Natural killer cell treated with Interleukin-12 subunit alpha and Interleukin-12 subunit beta and Interleukin-15 and Interleukin-18, amount 100 ng/mL, for 72 hours (primary cell): ENCODE measurements around the gene ITM2C. TPM values are rescaled to one million over a fixed set of nuclear protein-coding genes. Genes with fewer than 3 reads are reported as not detected.

ENCODE experiments used
- ATAC-seq, 2 donors: fragments of 150-1000 bp; cut with Tn5 transposase in 1 of 2; sonication (Bioruptor Pico), chemical (Tn5 transposase) in 1 of 2; 2 replicates each; pipeline ENCODE4 v1.10.0; 2021
- DNase-seq: peaks from one replicate; pipeline ENCODE4 v3.0.0; 2022; ENCODE audit warnings: low spot score
- H3K27ac Mint-ChIP-seq, 2 donors: 1 replicate in 1 of 2; 2 replicates in 1 of 2; pipeline ENCODE4 v1.8.0; 2022; ENCODE audit warnings: mixed read lengths in 2 of 2, mild to moderate bottlenecking in 1 of 2, moderate library complexity in 1 of 2
- H3K27me3 Mint-ChIP-seq, 2 donors: 1 replicate in 1 of 2; 2 replicates in 1 of 2; pipeline ENCODE4 v1.8.0; 2022; ENCODE audit warnings: mixed read lengths in 2 of 2
- H3K36me3 Mint-ChIP-seq: one replicate; pipeline ENCODE4 v1.8.0; 2022; ENCODE audit warnings: mixed read lengths
- H3K4me1 Mint-ChIP-seq, 2 donors: 1 replicate in 1 of 2; 2 replicates in 1 of 2; pipeline ENCODE4 v1.8.0; 2022; ENCODE audit warnings: low read depth in 2 of 2, mixed read lengths in 2 of 2, mild to moderate bottlenecking in 1 of 2
- H3K4me3 Mint-ChIP-seq: one replicate; pipeline ENCODE4 v1.8.0; 2022; ENCODE audit warnings: mixed read lengths
- H3K9me3 Mint-ChIP-seq: 2 replicates; pipeline ENCODE4 v1.8.0; 2022; ENCODE audit warnings: mixed read lengths
- total RNA-seq, 2 donors: library from RNA; stranded (reverse); gene quantifications; one replicate each; pipeline ENCODE4 v1.2.3, GENCODE V29; 2022

The ITM2C gene
- total RNA-seq, 2 donors from 2014 or later: 2.7 to 21.7 TPM

DNA sequence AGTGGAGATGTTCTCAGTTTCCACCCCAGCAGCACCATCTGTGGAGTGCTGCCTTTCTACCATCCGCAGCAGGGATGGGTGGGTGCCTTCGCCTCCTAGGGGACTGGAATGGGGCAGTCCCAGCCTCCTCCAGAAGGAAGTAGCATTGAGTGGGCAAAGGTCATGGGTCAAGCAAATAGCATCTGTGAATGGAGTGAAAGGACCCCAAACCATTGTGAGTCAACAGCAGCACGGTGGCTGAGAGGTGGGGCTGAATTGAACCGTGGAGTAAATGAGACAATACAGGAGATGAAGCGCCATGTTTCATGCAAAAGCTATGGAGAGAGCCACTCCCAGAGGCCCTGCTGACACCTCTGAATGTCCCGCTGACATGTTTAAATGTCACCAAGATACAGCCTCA lies 50.6 kb downstream of the ITM2C start:
- no peak for DNase-seq
- no peak for ATAC-seq
- Mint-ChIP-seq H3K4me3 (no peak overlapping the region), H3K27ac (peak overlapping the region in 1 of 2 donors; percentile 3), H3K4me1 (peaks cover 4 to 9% of the 10 kb centered on the region in 2 donors), H3K27me3 (peaks cover 42 to 75% of the 10 kb centered on the region in 2 donors), H3K9me3 (no peaks in the 10 kb centered on the region), H3K36me3 (peaks cover 4% of the 10 kb centered on the region)

DNA sequence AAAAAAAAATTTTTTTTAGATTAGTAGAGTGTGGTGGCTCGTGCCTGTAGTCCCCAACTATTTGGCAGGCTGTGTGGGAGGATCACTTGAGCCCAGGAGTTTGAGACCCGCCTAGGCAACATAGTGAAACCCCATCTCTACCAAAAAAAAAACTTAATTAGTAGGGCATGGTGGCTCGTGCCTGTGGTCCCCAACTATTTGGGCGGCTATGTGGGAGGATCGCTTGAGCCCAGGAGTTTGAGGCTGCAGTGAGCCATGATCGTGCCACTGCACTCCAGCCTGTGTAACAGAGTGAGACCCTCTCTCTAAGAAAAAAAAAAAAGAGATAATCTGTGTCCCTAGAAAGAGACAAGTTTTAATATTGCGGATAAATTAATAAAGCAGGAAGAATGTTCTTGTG lies 51.5 kb downstream of the ITM2C start:
- Mint-ChIP-seq H3K36me3 (peaks cover 4% of the 10 kb centered on the region), H3K9me3 (no peaks in the 10 kb centered on the region), H3K4me1 (peaks cover 3 to 13% of the 10 kb centered on the region in 2 donors), H3K27ac (peak overlapping the region in 1 of 2 donors; percentile 3), H3K27me3 (peaks cover 38 to 75% of the 10 kb centered on the region in 2 donors), H3K4me3 (no peak overlapping the region)
- DNase-seq (no peak), ATAC-seq (no peak)

DNA sequence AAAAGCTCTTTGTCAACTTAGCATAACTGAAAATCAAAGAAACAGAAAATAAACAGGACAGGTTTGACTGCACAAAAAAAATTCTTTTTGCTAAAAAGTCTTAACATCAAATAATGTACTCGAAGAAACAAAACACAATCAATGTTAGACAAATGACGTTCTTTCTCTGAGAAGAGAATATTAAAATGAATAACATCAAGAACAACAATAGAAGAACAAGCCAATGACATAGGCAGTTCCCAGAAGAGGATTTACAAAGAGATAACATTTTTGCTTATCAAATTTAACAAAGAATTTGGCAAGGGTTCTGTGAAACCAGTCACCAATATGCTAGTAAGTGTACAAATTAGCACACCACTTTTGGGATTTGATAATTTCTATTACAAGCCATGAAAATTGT lies 54.5 kb downstream of the ITM2C start:
- peak overlapping the region in 1 of 2 donors; percentile 10 for H3K27ac Mint-ChIP-seq
- H3K27me3 Mint-ChIP-seq: peaks cover 45 to 72% of the 10 kb centered on the region in 2 donors

DNA sequence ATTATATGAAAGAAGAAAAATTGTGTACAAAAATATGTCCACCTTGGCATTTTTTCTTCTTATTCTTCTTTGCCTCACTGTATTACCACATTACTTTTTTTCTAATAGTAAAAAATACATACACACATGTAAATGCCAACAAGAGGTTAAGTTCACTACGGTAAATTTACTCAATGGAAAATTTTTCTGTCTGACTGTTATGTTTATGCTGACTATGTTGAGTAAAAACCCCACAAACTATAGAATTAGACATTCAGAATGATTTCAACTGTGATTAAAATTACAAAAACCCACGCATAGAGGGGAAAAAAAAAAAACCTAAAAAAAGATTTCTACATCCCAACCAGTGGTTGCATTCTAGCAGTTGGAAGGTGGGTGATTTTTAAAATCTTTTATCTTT lies 54.9 kb downstream of the ITM2C start:
- no peak for ATAC-seq

More for the DNA sequence above, 54.5 kb downstream of the ITM2C start:
- no peaks in the 10 kb centered on the region for H3K9me3 Mint-ChIP-seq
- ATAC-seq (no peak), DNase-seq (no peak)
- no peaks in the 10 kb centered on the region for H3K36me3 Mint-ChIP-seq
- H3K4me3 Mint-ChIP-seq: no peak overlapping the region
- H3K4me1 Mint-ChIP-seq: peaks cover 5 to 29% of the 10 kb centered on the region in 2 donors

DNA sequence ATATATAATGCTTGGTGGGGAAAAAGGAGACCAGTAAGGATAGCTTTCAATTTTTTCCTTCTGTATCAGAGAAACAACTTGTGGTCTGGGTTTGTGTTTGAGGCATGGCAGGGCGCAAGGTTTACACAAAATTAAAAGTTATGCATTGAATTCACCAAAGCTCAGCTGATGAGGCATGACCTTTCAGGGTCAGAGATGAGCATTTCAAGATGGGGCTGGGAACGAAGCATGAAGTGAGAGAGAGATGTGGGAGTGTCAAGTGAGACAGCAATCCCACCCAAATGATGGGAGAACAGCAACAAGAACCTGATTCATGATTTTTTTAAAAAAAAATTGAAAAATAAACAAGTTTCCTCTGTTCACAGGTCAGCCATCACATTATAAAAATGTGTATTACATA lies 55.4 kb downstream of the ITM2C start:
- no peak for DNase-seq
- Mint-ChIP-seq H3K27me3 (peaks cover 40 to 65% of the 10 kb centered on the region in 2 donors), H3K4me1 (peaks cover 5 to 38% of the 10 kb centered on the region in 2 donors), H3K27ac (peak overlapping the region in 1 of 2 donors; percentile 10), H3K36me3 (no peaks in the 10 kb centered on the region), H3K9me3 (no peaks in the 10 kb centered on the region), H3K4me3 (peak overlapping the region; percentile 48)
- ATAC-seq: no peak

More for the DNA sequence above, 54.9 kb downstream of the ITM2C start:
- H3K36me3 Mint-ChIP-seq: no peaks in the 10 kb centered on the region
- no peaks in the 10 kb centered on the region for H3K9me3 Mint-ChIP-seq
- H3K4me1 Mint-ChIP-seq: peaks cover 5 to 34% of the 10 kb centered on the region in 2 donors
- H3K27me3 Mint-ChIP-seq: peaks cover 43 to 68% of the 10 kb centered on the region in 2 donors
- peak overlapping the region; percentile 48 for H3K4me3 Mint-ChIP-seq
- DNase-seq: no peak
- H3K27ac Mint-ChIP-seq: peak overlapping the region in 1 of 2 donors; percentile 10

DNA sequence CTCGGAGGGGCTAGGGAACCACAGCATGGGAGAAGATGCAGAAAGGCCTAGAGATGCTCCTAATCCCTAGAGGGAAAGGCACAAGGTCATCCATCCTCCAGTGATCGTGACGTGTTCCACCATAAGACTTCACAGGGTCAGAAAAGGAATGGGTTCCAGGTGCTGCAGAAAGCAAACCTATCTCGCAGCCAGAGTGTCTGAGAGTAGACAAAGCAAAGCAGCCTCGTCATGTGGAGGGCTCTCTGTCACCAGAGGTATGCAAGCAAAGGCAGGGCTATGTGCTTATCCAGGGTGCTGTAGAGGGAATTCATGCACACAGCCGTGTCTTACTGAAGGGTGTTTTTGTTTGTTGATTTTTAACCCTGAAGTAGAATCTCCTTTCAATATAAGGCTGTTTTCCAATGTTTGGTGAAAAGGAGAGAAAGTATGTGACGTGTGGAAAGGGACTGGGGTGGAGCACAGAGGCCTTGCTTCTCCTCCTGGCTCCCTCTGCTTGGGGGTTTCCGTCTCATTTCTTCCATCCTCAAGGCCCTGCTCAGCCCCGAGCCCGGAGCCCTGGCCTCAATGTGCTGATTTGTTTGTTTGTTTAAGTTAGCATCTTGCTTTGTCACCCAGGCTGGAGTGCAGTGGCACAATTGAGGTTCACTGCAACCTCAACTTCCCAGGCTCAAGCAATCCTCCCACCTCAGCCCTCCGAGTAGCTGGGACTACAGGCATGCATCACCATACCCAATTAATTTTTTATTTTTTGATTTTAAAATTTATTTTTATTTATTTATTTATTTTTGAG lies 57.3 kb downstream of the ITM2C start:
- no peak for ATAC-seq
- Mint-ChIP-seq H3K36me3 (no peaks in the 10 kb centered on the region), H3K27ac (peak overlapping the region in 1 of 2 donors; percentile 10), H3K27me3 (peaks cover 35 to 49% of the 10 kb centered on the region in 2 donors), H3K4me1 (peaks cover 6 to 43% of the 10 kb centered on the region in 2 donors), H3K9me3 (no peaks in the 10 kb centered on the region), H3K4me3 (peak overlapping the region; percentile 48)
- peak; percentile 22 for DNase-seq

DNA sequence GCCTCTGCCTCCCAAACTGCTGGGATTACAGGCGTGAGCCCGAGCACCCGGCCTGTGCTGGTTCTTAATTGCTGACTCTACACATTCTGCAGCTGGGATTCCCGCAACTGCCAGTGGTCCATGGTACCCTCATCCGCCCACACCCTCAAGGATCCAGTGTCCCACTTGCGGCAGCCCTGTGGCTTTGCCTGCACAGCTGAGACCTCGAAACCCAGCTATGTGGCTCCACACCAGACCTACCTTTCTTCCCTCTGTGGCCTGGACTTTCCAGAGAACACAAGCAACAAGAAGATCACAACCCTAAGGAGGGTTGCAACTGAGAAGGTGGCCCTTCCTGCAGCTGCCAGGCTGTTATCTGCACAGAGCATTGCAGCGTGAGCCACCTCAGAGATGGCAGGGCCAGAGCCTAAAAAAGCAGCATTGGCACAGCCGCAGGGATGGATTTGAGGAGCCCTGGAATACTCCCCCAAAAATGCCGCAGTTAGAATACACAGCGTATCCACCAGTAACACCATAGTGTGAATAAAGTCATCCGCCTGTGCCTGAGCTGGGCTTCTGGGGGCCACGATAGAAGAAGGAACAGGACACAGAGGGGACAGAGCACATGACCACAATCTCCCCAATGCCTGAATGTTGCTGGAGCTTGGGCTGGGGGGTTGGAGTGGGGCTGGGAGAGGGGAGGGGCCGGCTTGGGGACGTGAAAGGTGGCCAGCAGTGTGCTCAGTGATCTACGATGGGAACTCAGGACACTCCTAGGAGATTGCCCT lies 58.4 kb downstream of the ITM2C start:
- Mint-ChIP-seq H3K36me3 (no peaks in the 10 kb centered on the region), H3K27me3 (peaks cover 34 to 39% of the 10 kb centered on the region in 2 donors), H3K27ac (peak overlapping the region in 1 of 2 donors; percentile 43), H3K4me1 (peaks cover 8 to 46% of the 10 kb centered on the region in 2 donors), H3K9me3 (no peaks in the 10 kb centered on the region), H3K4me3 (peak overlapping the region; percentile 81)
- DNase-seq: no peak
- ATAC-seq: no peak

DNA sequence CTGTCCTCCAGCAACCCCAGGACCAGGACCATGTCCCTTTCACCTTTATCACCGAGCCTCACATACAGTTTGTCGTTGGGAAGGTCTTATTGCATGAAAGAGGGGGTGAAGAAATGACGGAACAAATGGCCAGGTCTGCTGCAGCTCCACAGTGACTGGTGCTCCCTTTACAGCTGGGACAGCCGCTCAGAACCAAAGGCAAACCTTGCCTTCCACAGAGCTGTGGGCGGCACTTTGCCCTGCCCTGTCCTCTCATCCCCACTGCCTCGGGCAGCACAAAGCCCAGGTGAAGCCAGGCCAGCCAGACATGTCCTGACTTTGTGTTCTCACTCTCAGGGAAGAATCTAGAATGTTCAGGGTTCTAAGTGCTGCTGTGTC lies 59.3 kb downstream of the ITM2C start:
- no peaks in the 10 kb centered on the region for H3K9me3 Mint-ChIP-seq
- no peaks in the 10 kb centered on the region for H3K36me3 Mint-ChIP-seq
- DNase-seq (no peak), ATAC-seq (peak in 1 of 2 donors; percentile 1)
- H3K27me3 Mint-ChIP-seq: peaks cover 31 to 36% of the 10 kb centered on the region in 2 donors
- H3K4me1 Mint-ChIP-seq: peaks cover 8 to 51% of the 10 kb centered on the region in 2 donors
- peak overlapping the region in 1 of 2 donors; percentile 78 for H3K27ac Mint-ChIP-seq
- peak overlapping the region; percentile 81 for H3K4me3 Mint-ChIP-seq

DNA sequence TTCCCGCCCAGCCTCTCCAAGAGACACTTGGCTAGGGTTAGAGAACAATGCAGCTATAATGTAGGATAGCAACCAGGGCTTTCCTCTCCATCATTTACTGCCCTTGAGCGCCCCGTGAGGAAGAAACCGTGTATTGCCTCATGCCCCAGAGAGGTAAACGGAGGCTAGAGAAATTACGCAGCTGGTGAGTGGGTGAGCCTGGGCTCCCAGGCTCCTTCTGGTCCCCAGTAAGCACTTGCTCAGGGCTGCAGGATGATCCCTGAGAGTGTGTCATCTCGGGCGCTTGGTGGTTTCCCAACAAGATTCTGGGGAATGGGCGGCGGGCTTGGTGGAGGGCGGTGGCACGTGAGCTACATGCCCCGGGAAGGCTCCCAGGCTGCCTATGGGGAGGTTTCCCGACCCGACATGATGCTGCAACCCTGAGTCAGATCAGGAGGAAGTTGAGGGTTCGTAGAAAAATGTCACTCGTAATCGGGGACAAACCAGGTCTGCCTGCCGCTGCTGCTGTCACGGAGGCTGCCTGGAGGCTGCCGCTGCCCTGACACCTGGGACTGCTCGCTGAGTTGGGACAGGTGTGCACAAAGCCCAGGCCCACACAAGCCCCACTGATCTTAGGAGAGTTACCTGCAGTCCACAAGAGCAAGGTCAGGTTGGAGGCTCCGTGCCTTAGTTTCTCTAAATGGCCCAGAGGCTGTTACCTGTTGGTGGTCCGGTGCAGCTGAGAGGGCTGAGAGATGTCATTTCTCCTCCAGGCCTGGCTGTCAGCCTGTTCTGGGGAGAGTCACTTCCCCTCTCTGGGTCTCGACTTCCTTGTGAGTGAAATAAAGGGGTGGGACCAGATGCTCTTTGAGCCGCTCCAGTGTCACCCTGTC lies 60.0 kb downstream of the ITM2C start, which contains the start of gene GPR55:
TSS of gene GPR55 (minus strand) at position 773 of the 872 bp plus-strand sequence. CDS start 14,280 bp downstream, outside the sequence.
- Mint-ChIP-seq H3K4me3 (peak within 1 kb of the TSS; percentile 81), H3K27ac (peak within 1 kb of the TSS in 1 of 2 donors; percentile 78), H3K27me3 (peaks cover 29 to 36% of the 10 kb centered on the region in 2 donors), H3K9me3 (no peaks in the 10 kb centered on the region), H3K4me1 (peaks cover 8 to 51% of the 10 kb centered on the region in 2 donors), H3K36me3 (no peaks in the 10 kb centered on the region)
- ATAC-seq (peak; percentile 56 to 75), DNase-seq (peak; percentile 55)

DNA sequence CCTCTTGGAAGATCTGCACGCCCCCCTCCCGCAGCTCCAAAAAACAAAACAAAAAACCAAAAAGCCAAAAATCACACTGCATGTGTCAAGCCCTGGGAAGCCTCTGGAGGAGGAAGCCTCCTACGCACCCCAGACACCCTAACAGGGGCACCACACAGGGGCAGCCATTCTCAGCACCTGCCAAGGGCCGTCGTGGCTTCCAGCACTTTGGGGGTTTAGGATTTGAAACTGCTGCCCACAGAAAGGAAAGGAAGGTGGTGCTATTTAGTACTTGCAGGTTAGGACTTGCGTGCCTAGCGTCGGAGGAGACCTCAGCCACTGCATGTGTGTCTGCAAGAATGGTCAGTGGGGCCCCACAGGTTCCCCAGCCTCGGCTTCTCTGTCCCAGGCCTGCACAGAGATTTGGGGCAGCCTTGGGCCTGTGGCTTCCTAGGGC lies 60.7 kb downstream of the ITM2C start:
- H3K4me3 Mint-ChIP-seq: peak overlapping the region; percentile 81
- H3K27me3 Mint-ChIP-seq: peaks cover 26 to 36% of the 10 kb centered on the region in 2 donors
- H3K27ac Mint-ChIP-seq: peak overlapping the region in 1 of 2 donors; percentile 78

DNA sequence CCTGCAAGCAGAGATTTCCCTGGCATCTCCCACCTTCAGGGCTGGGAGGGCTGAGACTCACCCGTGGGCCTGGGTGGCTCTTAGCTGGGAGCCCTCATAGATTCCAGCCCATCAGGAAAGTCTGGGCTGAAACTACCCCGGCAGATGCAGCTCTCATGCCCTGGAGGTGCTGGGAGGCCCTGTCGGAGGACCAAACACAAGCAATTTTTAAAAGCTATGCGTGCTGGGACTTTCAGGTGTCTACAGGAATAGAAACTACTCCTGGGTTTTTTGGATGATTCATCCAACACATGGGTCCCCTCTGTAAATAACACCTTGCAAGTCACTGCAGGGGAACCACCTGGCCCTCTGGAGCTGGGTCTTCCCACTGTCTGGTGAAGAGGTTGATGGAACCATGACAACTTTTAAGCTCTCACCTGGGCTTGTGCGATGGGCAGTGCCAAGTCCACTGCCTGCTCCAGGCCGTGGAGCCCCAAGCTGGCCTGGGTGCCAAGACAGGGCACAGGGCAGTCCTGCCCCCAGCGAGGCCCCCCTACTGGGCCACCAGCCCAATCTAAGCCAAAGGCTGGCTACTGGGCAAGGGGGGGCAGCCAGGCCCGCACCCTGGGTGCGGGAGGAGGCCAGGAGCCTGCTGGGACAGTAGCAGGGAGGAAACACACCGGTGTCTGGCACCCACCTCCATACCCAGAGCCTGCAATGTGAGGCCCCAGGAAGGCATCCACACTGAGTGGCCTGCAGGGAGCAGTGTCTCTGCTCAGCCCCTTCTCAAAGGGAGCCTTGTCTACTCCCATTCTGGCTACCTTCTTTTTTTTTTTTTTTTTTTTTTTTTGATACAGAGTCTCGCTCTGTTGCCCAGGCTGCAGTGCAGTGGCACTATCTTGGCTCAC lies 61.4 kb downstream of the ITM2C start:
- H3K4me3 Mint-ChIP-seq: no peak overlapping the region
- peaks cover 26 to 39% of the 10 kb centered on the region in 2 donors for H3K27me3 Mint-ChIP-seq
- no peaks in the 10 kb centered on the region for H3K36me3 Mint-ChIP-seq
- ATAC-seq (peak; percentile 31 to 40), DNase-seq (peak; percentile 44)
- peak overlapping the region in 1 of 2 donors; percentile 78 for H3K27ac Mint-ChIP-seq
- peaks cover 16 to 48% of the 10 kb centered on the region in 2 donors for H3K4me1 Mint-ChIP-seq
- no peaks in the 10 kb centered on the region for H3K9me3 Mint-ChIP-seq

More for the DNA sequence above, 60.7 kb downstream of the ITM2C start:
- Mint-ChIP-seq H3K4me1 (peaks cover 12 to 48% of the 10 kb centered on the region in 2 donors), H3K9me3 (no peaks in the 10 kb centered on the region), H3K36me3 (no peaks in the 10 kb centered on the region)
- DNase-seq (no peak), ATAC-seq (no peak)

DNA sequence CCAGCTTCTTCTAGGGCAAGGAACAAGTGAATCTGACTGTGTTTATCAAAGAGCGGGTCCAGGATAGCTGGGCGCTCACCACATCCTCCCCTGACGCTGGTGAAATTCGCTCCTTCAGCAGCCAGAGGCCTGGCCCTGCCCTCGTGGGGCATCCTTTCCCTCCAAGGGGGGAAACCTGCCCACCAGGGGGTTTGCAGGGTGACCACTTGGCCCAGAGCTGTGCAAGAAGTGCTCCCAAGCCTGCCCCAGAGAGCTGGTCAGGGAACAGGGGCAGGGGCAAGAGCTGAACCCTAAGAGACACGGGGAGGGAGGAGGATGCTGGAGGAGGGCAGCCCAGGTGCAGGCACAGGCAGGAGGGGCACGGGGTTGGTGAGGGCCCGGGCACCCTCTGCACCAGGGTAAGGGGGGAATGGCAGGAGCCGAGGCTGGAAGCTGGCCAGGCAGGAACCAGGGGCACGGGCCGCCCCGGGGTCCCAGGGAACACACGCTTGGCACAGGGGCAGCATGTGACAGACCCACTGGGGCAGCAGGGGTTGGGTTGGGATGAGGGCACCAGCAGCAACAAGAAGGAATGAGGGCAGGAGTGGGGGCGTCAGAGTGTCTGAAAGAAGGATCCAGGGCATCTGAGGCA lies 63.1 kb downstream of the ITM2C start:
- DNase-seq (peak; percentile 42), ATAC-seq (no peak)
- Mint-ChIP-seq H3K27me3 (peaks cover 24 to 39% of the 10 kb centered on the region in 2 donors), H3K4me3 (no peak overlapping the region), H3K4me1 (peaks cover 33 to 60% of the 10 kb centered on the region in 2 donors), H3K9me3 (no peaks in the 10 kb centered on the region), H3K36me3 (no peaks in the 10 kb centered on the region), H3K27ac (peak overlapping the region in 1 of 2 donors; percentile 16)
